ENCODE data around the gene DEFB127.

- TF ChIP-seq EP300 (IDR thresholded peaks at IDR 0.05) (no peak), CTCF (IDR thresholded peaks at IDR 0.05) (no peak), POLR2A (IDR thresholded peaks at IDR 0.05) (no peak)
Measured at GRCh38 chr20:145877-146276, 11.4 kb upstream of the DEFB127 start.

Measured in gastroesophageal sphincter (tissue), 3 donors.